ENCODE data around the gene ACADL. TPM values are rescaled to one million over a fixed set of nuclear protein-coding genes. Genes with fewer than 3 reads are reported as not detected.
"Not testable (repeated sequence)": the region's sequence is repeated elsewhere in the genome, so short reads cannot be mapped to it uniquely, and the experiment has no call there.

The ACADL gene
- total RNA-seq, 4 donors from 2014 or later = 1.3 to 2.1 (median 1.7) TPM

DNA sequence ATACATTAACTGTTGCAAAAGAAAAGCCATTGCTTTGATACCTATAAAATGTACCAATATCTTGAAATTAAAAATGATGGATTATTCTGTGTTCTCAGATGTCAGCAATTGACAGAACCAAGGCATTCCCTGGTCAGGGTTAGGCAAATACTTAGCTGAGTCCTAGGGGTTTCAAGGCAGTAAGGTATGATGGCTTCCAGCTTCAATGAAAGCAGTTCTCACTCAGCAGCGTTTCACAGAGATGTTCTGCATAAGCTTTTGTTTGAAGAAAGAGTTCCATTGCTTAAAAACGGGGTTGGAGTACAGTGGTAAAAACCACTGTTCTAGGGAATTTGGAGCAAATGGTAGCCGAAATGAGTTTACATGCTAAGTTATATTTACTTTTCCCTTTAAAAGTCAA, 37.1 kb downstream of the ACADL start:
- peaks cover 0 to 27% (median 14%) of the 10 kb centered on the region in 4 donors for H3K9me3 ChIP-seq
- TF ChIP-seq, protein P1, sequence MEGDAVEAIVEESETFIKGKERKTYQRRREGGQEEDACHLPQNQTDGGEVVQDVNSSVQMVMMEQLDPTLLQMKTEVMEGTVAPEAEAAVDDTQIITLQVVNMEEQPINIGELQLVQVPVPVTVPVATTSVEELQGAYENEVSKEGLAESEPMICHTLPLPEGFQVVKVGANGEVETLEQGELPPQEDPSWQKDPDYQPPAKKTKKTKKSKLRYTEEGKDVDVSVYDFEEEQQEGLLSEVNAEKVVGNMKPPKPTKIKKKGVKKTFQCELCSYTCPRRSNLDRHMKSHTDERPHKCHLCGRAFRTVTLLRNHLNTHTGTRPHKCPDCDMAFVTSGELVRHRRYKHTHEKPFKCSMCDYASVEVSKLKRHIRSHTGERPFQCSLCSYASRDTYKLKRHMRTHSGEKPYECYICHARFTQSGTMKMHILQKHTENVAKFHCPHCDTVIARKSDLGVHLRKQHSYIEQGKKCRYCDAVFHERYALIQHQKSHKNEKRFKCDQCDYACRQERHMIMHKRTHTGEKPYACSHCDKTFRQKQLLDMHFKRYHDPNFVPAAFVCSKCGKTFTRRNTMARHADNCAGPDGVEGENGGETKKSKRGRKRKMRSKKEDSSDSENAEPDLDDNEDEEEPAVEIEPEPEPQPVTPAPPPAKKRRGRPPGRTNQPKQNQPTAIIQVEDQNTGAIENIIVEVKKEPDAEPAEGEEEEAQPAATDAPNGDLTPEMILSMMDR (IDR thresholded peaks at IDR 0.05) = no peak
- TF ChIP-seq POLR2AphosphoS5 (IDR thresholded peaks at IDR 0.05) (no peak), POLR2A (IDR thresholded peaks at IDR 0.05; ENCODE audit: low read depth) (no peak), EP300 (IDR thresholded peaks at IDR 0.05) (no peak)
- no peak overlapping the region for H3K4me3 ChIP-seq
- H3K27ac ChIP-seq (replicated peaks in 1 of 4) = no peak overlapping the region
- no peaks in the 10 kb centered on the region for H3K27me3 ChIP-seq
- no peaks in the 10 kb centered on the region for H3K4me1 ChIP-seq
- H3K36me3 ChIP-seq = no peaks in the 10 kb centered on the region
- DNase-seq (ENCODE audit: extremely low spot score) = no peak
- intact Hi-C loops (cut with DNase I) = no loop called here
- WGBS = 74% methylated on average over 3 of the region's 3 CpGs

GRCh38 chr2:210183936-210184335, 41.3 kb downstream of the ACADL start:
- H3K4me3 ChIP-seq; H3K27me3 ChIP-seq; intact Hi-C loops (cut with DNase I); DNase-seq (ENCODE audit: extremely low spot score); H3K36me3 ChIP-seq; H3K27ac ChIP-seq (replicated peaks in 1 of 4); H3K4me1 ChIP-seq: not testable (repeated sequence)
- 93% methylated on average over 1 of the region's 1 CpG for WGBS
- peaks cover 0 to 27% (median 14%) of the 10 kb centered on the region in 4 donors for H3K9me3 ChIP-seq

GRCh38 chr2:210181606-210182088, 43.6 kb downstream of the ACADL start:
- DNase-seq (ENCODE audit: extremely low spot score); H3K36me3 ChIP-seq; H3K27me3 ChIP-seq; H3K4me3 ChIP-seq; H3K27ac ChIP-seq (replicated peaks in 1 of 4); intact Hi-C loops (cut with DNase I); H3K4me1 ChIP-seq: not testable (repeated sequence)
- WGBS = 67% methylated on average over 9 of the region's 12 CpGs
- peaks cover 0 to 27% (median 14%) of the 10 kb centered on the region in 4 donors for H3K9me3 ChIP-seq

- H3K27ac ChIP-seq (replicated peaks in 1 of 4); H3K4me3 ChIP-seq; intact Hi-C loops (cut with DNase I); H3K27me3 ChIP-seq; H3K36me3 ChIP-seq; H3K4me1 ChIP-seq; DNase-seq (ENCODE audit: extremely low spot score): not testable (repeated sequence)
- 67% methylated on average over 3 of the region's 3 CpGs for WGBS
- peaks cover 0 to 26% (median 13%) of the 10 kb centered on the region in 4 donors for H3K9me3 ChIP-seq
Measured at GRCh38 chr2:210181033-210181605, 44.1 kb downstream of the ACADL start.

- intact Hi-C loops (cut with DNase I) = no loop called here
- H3K9me3 ChIP-seq = peaks cover 0 to 20% (median 9%) of the 10 kb centered on the region in 4 donors
- H3K36me3 ChIP-seq = no peaks in the 10 kb centered on the region
- no peak for TF ChIP-seq EP300 (IDR thresholded peaks at IDR 0.05)
- no peak for TF ChIP-seq POLR2AphosphoS5 (IDR thresholded peaks at IDR 0.05)
- TF ChIP-seq, protein P1 (IDR thresholded peaks at IDR 0.05) = no peak
- TF ChIP-seq POLR2A (IDR thresholded peaks at IDR 0.05; ENCODE audit: low read depth) = no peak
- H3K27me3 ChIP-seq = no peaks in the 10 kb centered on the region
- WGBS = 100% methylated on average over 1 of the region's 1 CpG
- H3K4me1 ChIP-seq = no peaks in the 10 kb centered on the region
- no peak overlapping the region for H3K4me3 ChIP-seq
- H3K27ac ChIP-seq (replicated peaks in 1 of 4) = no peak overlapping the region
- no peak for DNase-seq (ENCODE audit: extremely low spot score)
Measured at GRCh38 chr2:210180477-210180876, 44.8 kb downstream of the ACADL start.

DNA sequence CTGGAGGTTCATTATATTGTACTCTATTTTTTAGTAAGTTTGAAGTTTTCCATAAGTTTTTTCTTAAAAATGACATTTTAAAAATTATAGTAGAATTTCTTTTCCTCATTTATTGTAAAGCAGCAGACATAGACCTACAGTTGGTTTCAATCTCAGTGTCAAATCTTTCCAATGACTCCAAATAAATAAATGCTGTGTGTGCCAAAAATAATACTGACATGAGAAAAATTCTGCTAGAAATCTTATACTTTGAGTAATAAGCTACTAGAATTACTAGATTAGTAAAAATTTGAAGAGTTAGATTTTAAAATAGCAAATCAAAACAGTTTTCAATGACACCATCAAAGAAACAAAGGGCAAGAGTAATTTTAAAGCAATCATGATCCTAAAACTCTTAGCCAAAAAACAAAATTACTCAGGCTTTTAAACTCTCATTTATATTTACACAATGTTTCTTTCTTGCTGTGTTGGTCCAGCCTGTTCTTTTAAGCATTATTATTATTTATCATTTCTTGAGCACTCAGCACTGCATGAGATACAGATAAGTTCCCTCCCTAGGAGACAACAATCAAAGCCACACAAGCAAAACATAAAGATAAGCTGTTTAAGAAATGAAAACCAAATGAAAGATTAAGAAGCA, 45.8 kb downstream of the ACADL start:
- intact Hi-C loops (cut with DNase I) = no loop called here
- no peaks in the 10 kb centered on the region for H3K27me3 ChIP-seq
- no peak overlapping the region for H3K4me3 ChIP-seq
- TF ChIP-seq, protein P1 (IDR thresholded peaks at IDR 0.05) = no peak
- TF ChIP-seq POLR2AphosphoS5 (IDR thresholded peaks at IDR 0.05) (no peak), EP300 (IDR thresholded peaks at IDR 0.05) (no peak), POLR2A (IDR thresholded peaks at IDR 0.05; ENCODE audit: low read depth) (no peak)
- no peaks in the 10 kb centered on the region for H3K4me1 ChIP-seq
- peaks cover 0 to 10% (median 2%) of the 10 kb centered on the region in 4 donors for H3K9me3 ChIP-seq
- H3K27ac ChIP-seq (replicated peaks in 1 of 4) = no peak overlapping the region
- no peaks in the 10 kb centered on the region for H3K36me3 ChIP-seq
- no peak for DNase-seq (ENCODE audit: extremely low spot score)

Data from esophagus muscularis mucosa (tissue), 4 donors.